Stimulated activated CD4-positive, alpha-beta T cell treated with anti-CD3 and anti-CD28 coated beads, Interleukin-4, amount 100 ng/mL, for 4 hours (primary cell): Measurements from ENCODE around the gene MEGF11.

Experiments
- DNase-seq, 2 experiments: peaks; one replicate each; pipeline ENCODE4 v3.0.0-alpha.2; 2020

MEGF11 gene

DNA sequence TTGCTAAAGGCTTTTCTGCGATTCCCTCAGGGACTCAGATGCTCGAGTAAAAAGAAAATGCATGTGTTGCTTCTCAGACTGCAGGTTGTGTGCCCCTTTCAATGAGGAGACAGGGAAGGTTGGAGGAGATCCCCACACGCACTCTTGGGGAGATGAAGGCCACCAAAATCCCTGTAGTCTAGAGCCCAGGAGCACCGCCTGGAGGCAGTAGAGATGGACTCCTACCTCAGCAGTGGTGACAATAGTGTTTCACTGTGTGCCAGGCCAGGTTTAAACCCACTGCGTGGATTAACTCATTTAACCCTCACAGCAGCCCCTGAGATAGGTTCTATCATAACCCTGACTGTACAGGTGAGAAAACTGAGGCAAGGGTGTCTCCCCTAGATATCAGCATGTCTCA, 15.2 kb downstream of the MEGF11 start:
- no peak for DNase-seq

DNA sequence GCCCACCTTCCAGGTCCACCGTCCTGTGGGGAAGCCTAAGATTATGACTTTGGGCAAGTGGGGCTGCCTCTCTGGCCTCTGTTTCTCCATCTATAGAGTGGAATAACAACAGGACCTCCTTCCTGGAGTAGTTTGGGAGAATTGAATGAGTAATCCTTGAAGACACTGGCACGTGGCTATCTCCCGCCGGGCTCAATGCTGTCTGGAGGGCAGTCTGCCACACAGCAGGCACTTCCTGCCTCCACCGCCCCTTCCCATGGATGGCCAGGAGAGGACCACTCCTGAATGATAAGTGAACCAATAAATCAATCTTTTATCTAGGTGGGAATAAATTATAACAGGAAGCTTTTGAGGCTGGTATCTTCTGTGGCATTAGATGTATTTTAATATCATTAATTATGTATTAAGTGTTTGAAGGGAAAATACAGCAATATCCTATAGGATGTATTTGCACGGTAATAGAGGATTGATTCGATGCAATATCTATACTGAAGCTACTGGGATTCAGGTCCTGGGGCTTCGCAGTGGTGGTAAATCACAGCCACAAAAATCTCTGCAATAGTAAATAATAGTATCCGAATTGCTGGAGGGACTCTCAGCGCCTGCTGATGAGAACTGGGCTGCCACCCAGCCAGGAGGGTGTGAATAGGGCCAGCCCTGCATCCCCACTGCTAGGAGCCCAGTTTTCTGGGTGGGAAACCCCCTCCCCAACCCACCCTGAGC, 15.9 kb downstream of the MEGF11 start:
- DNase-seq: no peak

DNA sequence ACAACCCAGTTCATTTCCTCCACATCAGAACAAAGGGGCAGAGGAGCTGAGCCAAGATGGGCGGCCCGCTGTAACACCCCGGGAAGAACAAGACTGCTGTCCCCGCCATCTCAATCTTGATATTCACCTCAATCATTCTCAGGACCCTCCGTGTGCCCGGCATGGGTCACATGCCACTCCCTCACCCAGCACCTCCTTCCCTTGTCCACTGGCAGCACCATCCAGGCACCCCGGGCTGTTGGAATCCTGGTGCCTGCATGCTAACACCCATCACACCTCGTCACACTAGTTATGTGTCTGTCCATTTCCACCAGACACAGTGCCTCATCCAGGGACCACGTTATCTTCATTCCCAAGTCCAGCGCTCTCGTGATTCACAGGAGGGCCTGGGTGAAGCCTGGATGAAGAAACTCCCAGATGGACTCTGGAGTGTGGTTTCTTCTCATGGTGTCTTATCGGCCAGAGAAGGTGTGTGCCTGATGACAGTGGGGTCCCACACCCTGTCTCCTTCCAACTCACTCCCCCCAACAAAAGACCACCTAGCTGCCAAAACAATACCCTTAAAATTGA, 16.7 kb downstream of the MEGF11 start:
- no peak for DNase-seq

DNA sequence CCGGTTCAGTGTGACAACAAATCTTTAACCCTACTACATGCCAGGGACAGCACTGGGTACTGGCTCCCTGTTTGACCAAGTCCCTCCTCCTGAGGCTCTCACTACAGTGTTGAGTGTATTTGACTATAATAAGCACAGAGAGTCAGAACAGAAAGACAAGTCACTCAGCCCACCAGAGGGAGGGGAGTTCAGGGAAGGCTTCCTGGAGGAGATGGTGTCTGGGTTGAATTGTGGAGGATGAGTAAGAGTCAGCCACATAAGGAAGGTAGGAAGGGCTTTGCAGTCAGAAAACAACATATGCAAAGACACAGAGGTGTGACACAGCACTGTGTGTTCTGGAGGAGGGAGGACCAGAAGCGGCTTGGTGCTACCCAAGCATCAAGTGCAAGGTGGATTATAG, 17.7 kb downstream of the MEGF11 start:
- no peak for DNase-seq

DNA sequence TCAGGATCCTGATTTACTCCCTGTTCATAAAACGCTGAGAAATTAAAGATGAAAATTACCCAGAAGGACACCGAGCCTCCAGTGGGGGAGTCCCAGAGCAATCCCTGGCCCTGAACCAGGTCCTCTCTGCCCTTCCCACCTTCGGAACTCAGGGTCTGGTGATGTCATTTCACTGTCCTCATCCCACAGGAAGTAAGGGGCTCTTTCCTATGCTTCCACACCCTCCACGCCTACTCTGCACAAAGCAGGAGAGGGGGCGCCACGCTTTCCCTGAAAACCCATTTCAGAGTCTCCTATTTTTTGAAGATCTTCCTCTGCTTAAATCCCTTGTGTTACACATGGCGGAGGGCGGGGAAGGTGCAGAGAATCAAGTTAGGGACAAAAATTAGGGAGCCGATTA, 18.8 kb downstream of the MEGF11 start:
- DNase-seq: no peak

DNA sequence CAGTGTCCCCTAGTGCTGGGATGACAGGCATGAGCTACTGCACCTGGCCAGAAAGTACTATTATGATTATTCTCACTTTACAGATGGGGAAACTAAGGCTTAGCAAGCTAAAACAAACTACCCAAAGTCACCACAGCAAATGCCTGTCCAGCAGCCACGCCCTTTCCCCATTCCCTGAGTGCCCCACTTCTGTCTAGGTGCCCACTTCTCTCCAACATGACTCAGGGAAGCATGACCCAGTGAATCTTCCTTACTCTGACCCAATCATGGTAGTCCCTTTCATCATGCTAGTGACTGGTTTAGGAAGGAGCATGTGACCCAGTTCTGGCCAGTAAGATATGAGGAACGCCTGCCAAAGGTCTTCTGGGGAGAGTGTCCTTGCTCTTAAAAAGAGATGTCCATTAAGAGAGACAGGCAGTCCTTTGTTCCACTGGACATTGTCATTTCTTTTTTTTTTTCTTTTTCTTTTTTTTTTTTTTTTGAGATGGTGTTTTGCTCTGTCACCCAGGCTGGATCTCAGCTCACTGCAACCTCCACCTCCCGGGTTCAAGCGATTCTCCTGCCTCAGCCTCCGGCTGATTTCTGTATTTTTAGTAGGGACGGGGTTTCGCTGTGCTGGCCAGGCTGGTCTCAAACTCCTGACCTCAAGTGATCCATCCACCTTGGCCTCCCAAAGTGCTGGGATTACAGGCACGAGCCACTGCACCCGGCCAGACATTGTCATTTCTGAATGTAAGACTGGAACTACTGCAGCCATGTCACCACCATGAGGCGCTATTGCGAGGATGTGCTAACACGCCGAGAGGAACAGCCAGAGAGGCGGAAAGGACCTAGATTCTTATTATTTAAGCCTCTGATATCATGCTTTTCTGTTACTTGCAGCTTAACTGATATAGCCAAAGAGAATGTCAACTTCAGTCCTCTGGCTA, 19.8 kb downstream of the MEGF11 start:
- no peak for DNase-seq

DNA sequence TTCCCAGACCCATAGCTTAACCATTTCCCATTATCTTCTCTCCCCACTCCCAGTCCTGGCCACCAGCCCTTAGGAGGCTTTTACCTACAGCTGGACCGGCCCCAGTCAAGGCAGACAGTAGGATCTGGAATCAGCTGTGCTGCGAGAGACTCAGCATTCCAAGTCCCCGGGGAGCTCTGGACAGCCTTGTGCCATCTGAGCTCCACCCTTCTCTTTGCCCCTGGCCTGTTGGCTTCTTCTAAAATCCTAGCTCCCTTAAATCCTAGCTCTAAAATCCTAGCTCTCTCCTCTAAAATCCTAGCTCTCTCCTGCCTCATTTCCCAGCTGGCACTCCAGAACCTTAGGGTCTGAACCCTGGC, 21.3 kb downstream of the MEGF11 start:
- DNase-seq: no peak

DNA sequence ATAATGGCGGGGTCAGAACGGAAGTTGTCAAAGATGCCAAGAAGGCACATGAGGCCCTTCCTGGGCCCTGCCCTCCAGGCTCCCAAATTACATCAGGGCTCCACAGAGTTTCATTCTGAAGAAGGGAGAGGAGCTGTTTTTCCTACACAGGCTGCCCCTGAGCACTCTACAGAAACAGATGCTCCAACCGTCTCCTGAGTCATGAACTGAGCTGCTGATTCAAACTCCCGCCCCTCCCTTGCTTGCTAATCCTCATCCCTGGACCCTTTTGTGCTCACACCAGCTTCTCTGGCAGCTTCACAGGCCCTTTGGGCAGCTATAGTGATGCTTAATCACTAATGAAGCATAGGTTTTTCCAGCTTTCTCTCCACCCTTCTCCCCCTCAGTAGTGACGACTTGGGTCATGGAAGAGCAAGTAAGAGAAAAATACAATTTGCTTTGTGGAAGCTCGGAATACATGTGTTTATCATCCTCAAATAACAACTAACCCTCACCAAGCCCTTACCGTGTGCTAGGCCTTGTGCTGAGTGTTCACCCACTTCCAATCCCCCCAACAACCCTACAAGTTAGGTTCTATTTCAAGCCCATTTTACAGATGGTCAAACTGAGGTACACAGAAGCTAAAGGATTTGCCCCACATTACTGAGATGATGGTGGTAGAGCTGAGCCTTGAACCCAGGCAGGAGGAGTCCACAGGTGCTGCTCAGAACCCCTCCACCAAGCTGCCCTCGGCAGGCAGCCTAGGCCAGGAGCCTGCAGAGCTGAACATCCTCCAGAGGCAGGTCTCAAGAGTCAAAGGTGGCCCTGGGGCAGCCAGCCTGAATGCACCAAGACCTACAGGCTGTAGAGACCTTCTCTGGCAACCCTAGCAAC, 21.9 kb downstream of the MEGF11 start:
- no peak for DNase-seq

DNA sequence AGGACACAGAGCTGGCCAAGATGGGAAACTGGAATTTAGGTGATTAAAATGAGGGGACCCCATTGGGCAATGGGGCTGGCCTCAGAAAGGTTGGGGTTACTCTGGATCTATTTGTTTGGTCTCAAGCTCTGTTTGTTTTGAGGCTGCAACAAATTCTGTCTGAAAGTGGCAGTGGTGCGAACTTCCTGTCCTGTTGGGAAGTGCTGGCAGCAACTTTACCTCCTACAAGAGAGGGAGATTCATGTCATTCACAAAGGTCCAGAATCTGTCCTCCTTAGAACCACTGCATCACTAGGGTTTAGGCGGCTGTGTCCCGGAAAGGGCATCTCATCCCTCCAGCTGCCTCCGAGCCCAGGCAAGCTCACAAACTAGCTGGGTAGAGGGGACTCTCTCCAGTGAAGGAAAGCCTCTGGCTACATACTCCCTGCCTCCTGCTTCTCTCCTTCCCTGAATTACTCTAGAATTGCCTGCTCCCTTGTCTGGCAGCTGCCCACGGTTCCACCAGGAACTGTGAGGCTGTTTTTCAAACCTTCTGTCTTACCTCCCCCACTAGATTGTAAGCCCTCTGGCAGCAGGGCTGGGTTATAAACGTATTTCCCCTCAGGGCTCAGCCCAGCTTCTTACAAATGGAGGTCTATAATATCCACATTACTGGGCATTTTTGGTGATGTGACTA, 23.6 kb downstream of the MEGF11 start:
- no peak for DNase-seq

DNA sequence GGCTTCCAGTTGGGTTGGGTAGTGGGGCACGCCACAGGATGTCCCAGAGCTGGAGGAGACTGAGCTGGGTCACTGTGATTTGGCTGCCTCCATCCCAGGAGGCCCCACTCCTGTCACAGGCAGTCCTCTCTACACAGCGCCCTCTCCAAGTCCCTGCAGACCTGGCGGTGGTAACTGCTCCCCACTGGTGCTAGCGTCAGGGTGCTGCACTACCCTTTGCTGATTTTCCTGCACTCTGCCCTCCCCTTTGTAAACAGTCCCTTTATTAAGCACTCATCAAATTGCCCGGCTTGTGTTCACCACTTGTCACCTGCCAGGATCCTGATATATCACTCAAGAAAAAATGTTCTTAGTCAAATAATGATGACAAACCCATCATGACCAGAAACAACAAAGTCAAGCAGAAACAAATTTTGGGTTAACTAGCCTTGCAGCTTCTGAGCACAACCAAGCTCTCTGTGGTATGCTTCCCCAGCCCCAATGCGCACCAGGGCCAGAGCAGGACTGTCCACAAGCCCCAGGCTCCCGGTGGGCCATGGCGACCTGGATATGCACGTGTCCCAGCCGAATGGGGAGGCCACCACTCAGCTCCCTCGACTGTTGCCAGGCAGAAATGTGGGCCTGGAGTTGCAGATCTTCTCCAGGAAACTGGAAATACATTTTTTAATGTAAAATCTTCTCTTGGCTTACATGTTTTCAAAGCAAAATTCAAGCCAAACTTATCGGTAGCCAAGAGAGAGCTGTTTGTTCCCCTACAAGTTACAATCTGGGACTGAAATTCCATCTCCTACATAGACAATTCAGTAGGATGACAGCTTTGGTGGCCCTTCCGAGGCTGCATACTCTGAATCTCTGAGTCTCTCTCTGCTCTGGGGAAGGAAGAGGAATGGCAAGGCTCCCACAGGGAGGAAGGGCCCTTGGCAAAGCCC, 24.5 kb downstream of the MEGF11 start:
- DNase-seq: no peak

DNA sequence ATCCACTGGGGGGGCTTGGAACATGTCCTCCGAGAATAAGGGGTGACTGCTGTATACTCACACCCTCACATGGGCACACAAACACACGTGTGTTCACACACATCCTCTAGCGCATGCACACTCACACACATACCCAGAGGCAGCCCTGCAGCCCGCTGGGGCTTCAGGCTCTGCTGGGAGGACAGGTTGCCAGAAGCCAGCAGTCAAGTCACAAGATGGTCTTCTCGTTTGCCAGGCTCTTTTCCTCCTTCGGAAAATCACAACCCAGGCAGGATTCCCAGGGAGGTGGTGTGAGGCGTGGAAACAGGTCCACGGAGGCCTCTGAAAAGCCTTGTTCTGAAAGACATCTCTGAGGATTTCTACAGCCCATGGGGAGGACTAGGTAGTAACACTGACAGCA, 26.8 kb downstream of the MEGF11 start:
- DNase-seq: no peak

DNA sequence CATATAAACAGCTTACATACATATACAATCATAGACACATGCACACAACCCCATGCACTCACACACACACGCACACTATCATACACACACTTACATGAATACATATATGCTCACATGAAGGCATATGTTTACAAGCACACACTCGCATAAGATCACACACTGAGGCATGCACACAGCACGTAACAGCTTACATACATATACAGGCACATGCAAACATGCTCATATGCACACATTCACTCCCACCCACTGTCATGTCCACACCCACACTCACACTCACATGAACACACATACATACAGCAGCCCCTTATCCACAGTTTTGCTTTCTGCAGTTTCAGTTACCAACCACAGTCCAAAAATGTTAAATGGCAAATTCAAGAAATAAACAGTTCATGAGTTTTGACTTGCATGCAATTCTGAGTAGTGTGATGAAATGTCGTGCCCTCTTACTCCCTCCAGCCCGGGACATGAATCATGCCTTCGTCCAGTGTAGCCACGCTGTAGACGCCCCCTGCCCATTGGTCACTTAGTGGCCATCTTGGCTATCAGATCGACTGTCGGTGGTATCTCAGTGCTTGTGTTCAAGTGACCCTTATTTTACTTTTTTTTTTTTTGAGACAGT, 27.8 kb downstream of the MEGF11 start:
- DNase-seq: no peak

DNA sequence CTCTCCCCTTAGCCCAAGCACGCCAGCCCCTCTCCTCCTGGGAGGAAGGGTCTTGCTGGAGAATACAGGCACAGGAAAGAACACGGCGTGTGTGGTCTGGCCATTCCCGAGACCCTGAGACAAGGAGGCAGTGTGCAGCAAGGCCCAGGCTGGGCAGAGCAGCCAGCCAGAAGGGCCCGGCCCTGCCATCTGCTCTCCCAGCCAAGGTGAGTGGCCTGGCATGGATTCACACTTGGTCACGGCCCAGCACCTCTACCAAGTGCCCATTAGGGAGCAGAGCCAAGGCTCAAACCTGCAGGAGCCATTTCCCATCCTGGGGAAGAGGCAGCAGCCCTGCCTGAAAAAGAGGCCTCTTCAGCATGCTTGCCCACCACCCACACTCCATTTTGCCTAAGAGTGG, 28.6 kb downstream of the MEGF11 start:
- DNase-seq: no peak

DNA sequence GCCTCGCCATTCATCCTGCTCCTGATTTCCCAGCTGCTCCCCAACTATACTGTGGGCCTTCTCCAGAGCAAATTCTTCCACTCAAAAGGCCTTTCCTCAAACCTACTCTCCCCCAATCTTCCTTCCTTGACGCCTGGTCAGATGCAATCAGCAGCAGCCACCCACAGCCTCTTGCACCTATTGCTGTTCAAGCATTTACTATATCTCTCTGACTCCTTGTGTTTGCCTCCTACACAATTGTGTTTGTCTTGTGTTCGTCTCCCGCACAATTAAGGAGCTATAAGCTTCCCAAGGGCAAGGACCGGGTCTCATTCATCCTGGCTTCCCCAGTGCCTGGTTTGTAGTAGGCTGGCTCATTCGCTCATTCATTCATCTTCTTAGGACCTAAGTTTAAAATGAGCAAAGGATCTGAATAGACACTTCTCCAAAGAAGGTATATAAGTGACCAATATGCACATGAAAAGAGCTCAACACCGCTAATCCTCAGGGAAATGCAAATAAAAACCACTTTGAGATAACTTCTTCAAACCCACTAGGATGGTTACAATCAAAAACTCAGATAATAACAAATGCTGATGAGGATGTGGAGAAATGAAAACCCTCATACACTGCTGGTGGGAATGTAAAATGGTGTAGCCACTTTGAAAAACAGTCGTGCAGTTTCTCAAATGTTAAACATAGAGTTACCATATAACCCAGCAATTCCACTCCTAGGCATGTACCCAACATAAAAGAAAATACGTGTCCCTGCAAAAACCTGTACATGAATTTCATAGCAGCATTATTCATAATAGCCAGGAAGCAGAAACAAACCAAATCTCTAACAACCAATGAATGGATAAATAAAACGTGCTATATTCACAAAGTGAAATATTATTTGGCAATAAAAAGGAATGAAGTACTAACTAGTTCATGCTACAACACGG, 31.0 kb downstream of the MEGF11 start:
- DNase-seq: no peak

DNA sequence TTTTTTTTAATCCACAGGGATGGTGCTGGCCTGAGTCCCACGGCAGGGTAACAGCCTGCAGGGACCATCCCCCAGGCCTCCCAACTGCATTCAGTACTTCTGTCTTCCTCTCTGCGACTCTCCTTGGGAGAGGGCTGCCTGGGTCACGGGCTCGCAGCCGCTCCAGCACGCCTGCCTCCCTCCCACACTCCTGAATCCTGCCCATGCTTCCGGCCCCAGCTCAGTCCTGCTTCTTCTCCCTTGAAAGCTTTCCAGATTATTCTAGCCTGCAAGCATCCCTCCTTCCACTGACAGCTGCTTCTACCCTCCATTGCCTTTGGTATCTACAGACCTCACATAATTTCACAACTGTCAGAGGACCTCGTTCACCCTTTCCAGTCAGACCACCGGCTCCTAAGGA, 32.4 kb downstream of the MEGF11 start:
- no peak for DNase-seq

DNA sequence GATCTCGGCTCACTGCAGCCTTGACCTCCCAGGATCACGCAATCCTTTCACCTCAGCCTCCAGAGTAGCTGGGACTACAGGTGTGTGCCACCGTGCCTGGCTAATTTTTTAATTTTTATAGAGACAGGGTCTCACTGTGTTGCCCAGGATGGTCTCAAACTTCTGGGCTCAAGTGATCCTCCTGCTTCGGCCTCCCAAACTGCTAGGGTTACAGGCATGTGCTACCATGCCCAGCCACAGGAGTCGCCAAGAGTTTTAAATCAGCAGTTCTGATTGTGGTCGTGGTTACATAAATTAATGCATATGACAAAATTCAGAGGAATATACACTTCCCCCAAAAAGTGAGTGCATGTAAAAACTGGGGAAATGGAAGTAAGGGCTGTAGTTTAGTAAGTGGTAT, 32.9 kb downstream of the MEGF11 start:
- no peak for DNase-seq

DNA sequence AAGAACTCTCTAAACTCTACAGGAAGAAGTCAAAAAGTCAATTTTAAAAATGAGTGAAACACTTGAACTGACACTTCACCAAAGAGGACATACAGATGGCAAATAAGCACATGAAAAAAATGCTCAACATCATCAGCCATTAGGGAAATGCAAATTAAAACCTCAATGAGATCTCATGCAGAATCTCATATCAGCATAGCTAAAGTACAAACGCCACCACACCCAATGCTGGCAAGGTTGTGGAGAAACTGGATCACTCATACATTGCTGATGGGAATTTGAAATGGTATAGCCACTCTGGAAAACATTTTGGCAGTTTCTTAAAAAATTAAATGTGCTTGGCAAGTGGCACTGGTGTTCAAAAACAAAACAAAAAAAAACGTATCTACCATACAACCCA, 34.2 kb downstream of the MEGF11 start:
- no peak for DNase-seq

DNA sequence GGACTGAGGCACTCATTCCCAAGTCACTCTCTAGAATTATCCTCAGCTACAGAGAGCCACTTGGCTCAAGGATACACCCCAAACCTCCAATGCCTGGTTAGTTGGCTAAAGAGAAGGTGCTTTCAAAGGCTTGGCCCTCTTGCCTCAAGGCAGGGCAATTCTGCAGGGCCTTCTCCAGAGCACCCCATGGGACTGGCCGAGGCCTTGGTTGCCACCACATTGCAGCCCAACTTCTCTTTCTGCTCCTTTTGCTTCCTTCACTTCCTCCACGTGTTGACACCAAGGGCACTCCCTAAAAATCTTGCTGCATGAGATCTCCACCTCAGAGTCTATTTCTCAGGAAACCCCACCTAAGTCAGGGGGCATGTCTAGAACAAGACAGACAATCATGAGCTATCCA, 36.7 kb downstream of the MEGF11 start:
- no peak for DNase-seq

DNA sequence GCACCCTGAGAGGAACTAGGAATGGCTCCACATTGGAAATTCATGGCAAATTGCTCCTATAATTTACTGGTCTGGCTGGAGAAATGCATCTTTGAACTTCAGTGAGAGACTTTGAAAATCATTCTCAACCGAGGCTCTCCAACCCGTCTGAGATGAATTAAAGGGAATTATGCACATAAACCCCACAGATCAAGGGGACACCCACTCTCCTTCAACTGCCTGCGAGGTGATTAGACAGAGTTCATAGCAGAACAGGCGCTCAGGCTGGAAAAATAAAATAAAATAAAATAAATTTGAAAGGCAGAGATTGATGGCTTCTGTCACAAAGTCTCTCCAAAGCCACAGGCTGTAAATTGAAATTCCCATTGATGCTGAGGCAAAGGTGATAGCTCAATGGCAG, 37.7 kb downstream of the MEGF11 start:
- DNase-seq: no peak

DNA sequence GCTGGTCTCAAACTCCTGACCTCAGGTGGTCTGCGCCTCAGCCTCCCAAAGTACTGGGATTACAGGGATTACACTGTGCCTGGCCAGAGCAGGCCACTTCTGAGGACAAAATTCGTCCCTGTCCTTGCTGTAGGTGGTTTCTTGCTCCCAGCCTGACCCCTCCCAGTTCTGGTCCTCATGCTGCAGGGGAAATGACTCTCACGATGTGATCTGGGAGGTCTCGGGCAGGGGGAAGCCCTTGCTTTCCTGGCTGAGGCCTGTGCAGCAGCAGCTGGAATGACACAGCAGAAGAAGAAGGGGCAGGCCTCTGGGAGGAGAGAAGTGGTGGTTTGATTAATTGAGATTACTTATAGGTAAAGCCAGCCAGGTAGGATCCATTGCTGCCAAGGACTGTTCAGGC, 39.3 kb downstream of the MEGF11 start:
- no peak for DNase-seq
